B cell (primary cell): ENCODE data around the gene MTMR4. TPM values are rescaled to one million over a fixed set of nuclear protein-coding genes. Genes with fewer than 3 reads are reported as not detected.

ENCODE experiments used
- ATAC-seq: fragments of 200-7000 bp; cut with Tn5 transposase; one replicate; pipeline ENCODE4 v1.10.0; 2021; ENCODE audit warnings: low read depth, mild to moderate bottlenecking, moderate number of reproducible peaks, moderate library complexity
- CTCF ChIA-PET: fragments of 350-600 bp; sonication (Branson Sonifier 250); formaldehyde crosslinking; loops from one replicate; lab custom pipeline; 2021; ENCODE audit warnings: antibody characterized with exemption, inconsistent platforms; lab: Charles Lee
- POLR2A ChIA-PET: fragments of 350-600 bp; sonication (Branson Sonifier 250); formaldehyde crosslinking; loops from one replicate; lab custom pipeline; 2021; ENCODE audit warnings: antibody characterized with exemption; lab: Charles Lee
- DNase-seq: peaks from one replicate; pipeline ENCODE4 v3.0.0; 2013
- H2AFZ ChIP-seq: 2 replicates; pipeline ENCODE4 v1.6.1; 2012; ENCODE audit warnings: mild to moderate bottlenecking, low read depth, low read length; ENCODE audit not compliant: insufficient read depth, poor library complexity, severe bottlenecking
- H3K27ac ChIP-seq, 2 donors: 1 replicate in 1 of 2; 2 replicates in 1 of 2; pipeline ENCODE4 v1.5.1; 2012 to 2013; ENCODE audit warnings: low read length in 2 of 2, mild to moderate bottlenecking in 2 of 2, moderate library complexity in 1 of 2
- H3K27me3 ChIP-seq, 4 experiments: fragments of 200-600 bp in 1 of 4; sonication (generic) in 1 of 4; replicated peaks in 1 of 4; 1 replicate in 2 of 4; 2 replicates in 2 of 4; pipeline versions ENCODE4 v1.6.1 to v1.7.0; 2013 to 2016; ENCODE audit warnings: low read length in 3 of 4, mild to moderate bottlenecking in 2 of 4, mixed read lengths in 1 of 4, moderate library complexity in 1 of 4; ENCODE audit not compliant: insufficient read depth in 4 of 4, control insufficient read depth in 3 of 4; ENCODE audit errors: control extremely low read depth in 1 of 4
- H3K36me3 ChIP-seq, 2 experiments: replicated peaks in 1 of 2; 1 replicate in 1 of 2; 2 replicates in 1 of 2; pipeline versions ENCODE4 v1.6.1 to v1.7.1; 2013; ENCODE audit warnings: low read length in 1 of 2; ENCODE audit not compliant: insufficient read depth in 2 of 2, control insufficient read depth in 1 of 2; ENCODE audit errors: control extremely low read depth in 1 of 2, extremely low read depth in 1 of 2
- H3K4me1 ChIP-seq, 2 donors: fragments of 200-600 bp in 1 of 2; sonication (generic) in 1 of 2; 1 replicate in 1 of 2; 2 replicates in 1 of 2; pipeline versions ENCODE4 v1.5.1 to v1.6.1; 2013 to 2017; ENCODE audit warnings: low read length in 2 of 2; ENCODE audit not compliant: control insufficient read depth in 2 of 2, insufficient read depth in 2 of 2
- H3K4me2 ChIP-seq: replicated peaks from 2 replicates; pipeline ENCODE3; 2012; ENCODE audit warnings: mild to moderate bottlenecking, low read depth, low read length; ENCODE audit not compliant: poor library complexity, severe bottlenecking
- H3K4me3 ChIP-seq, 5 experiments: fragments of 200-600 bp in 1 of 5; sonication (generic) in 1 of 5; 1 replicate in 3 of 5; 2 replicates in 2 of 5; pipeline versions ENCODE4 v1.5.1 to v1.7.0; 2011 to 2016; ENCODE audit warnings: low read length in 4 of 5, mild to moderate bottlenecking in 4 of 5, low read depth in 2 of 5, control low read depth in 1 of 5, moderate library complexity in 1 of 5; ENCODE audit not compliant: insufficient read depth in 1 of 5; ENCODE audit errors: control extremely low read depth in 1 of 5, extremely low read depth in 1 of 5
- H3K79me2 ChIP-seq: fragments of 200-600 bp; sonication (generic); one replicate; pipeline ENCODE4 v1.6.0; 2016; ENCODE audit warnings: low read length; ENCODE audit not compliant: control insufficient read depth, insufficient read depth
- H3K9ac ChIP-seq: fragments of 200-600 bp; sonication (generic); 2 replicates; pipeline ENCODE4 v1.6.1; 2017; ENCODE audit warnings: mild to moderate bottlenecking, low read length, moderate library complexity
- H3K9me3 ChIP-seq, 3 donors: one replicate each; pipeline versions ENCODE4 v1.6.1 to v1.7.1; 2013; ENCODE audit warnings: low read length in 2 of 3; ENCODE audit not compliant: control insufficient read depth in 2 of 3, insufficient read depth in 1 of 3; ENCODE audit errors: control extremely low read depth in 1 of 3
- H4K20me1 ChIP-seq: 2 replicates; pipeline ENCODE4 v1.6.0; 2012; ENCODE audit warnings: mild to moderate bottlenecking, low read length; ENCODE audit not compliant: insufficient read depth, control insufficient read depth, poor library complexity, severe bottlenecking
- H3K27ac Mint-ChIP-seq: one replicate; pipeline ENCODE4 v1.8.0; 2021; ENCODE audit warnings: mixed read lengths
- H3K27me3 Mint-ChIP-seq: one replicate; pipeline ENCODE4 v1.8.0; 2021; ENCODE audit warnings: mixed read lengths
- H3K4me1 Mint-ChIP-seq: one replicate; pipeline ENCODE4 v1.8.0; 2021; ENCODE audit warnings: mixed read lengths
- H3K4me3 Mint-ChIP-seq: one replicate; pipeline ENCODE4 v1.8.0; 2021; ENCODE audit warnings: mixed read lengths
- H3K9me3 Mint-ChIP-seq: one replicate; pipeline ENCODE4 v1.8.0; 2022; ENCODE audit warnings: mixed read lengths; ENCODE audit not compliant: insufficient read depth
- CTCF ChIP-seq: fragments of 200-600 bp; IDR thresholded peaks from one replicate; pipeline ENCODE4 v1.8.0; 2022; ENCODE audit warnings: antibody characterized with exemption, mild to moderate bottlenecking
- EZH2 ChIP-seq: IDR thresholded peaks from 2 replicates; pipeline ENCODE4 v1.6.1; 2012; ENCODE audit warnings: borderline replicate concordance, low read depth, mild to moderate bottlenecking, moderate library complexity, low read length; ENCODE audit not compliant: insufficient read depth, poor library complexity, severe bottlenecking
- WGBS: methylation state at CpG from one replicate; pipeline ENCODE4 v1.1.5; 2013; ENCODE audit warnings: missing lambda C conversion rate; ENCODE audit not compliant: insufficient coverage; 5-methylcytosine and 5-hydroxymethylcytosine counted together
- intact Hi-C: fragments of 100-400 bp; cut with micrococcal nuclease; formaldehyde crosslinking; loops from one replicate; pipeline ENCODE4 v1.10.0; 2022
- polyA plus RNA-seq: library from polyadenylated mRNA; depleted of rRNA; stranded (reverse); fragments of >200 nt; gene quantifications from 2 replicates; pipeline ENCODE4 v1.2.3, GENCODE V29; 2012
- total RNA-seq, 2 donors: library from RNA; stranded (reverse); fragments of 120-200 nt in 1 of 2; gene quantifications; 1 replicate in 1 of 2; 2 replicates in 1 of 2; pipeline versions ENCODE4 v1.2.3 to v1.2.4, GENCODE V29; 2013 to 2022

Gene MTMR4
- total and polyA plus RNA-seq, 2 donors (not counting 1 experiment from before 2014, with no cell fraction given): 35.2 to 84.7 TPM

- ChIA-PET CTCF (interaction anchor here (2.2 kb wide), 1 partner anchor 16 kb away, joined by 6 read pairs; no protein-coding TSS in a partner anchor), POLR2A (no interaction called here)
- ATAC-seq (no peak), DNase-seq (no peak)
- peaks cover 5% of the 10 kb centered on the region for H3K4me1 Mint-ChIP-seq
- Histone ChIP-seq H3K4me3 (no peak overlapping the region), H4K20me1 (no peaks in the 10 kb centered on the region), H3K36me3 (no peaks in the 10 kb centered on the region), H3K4me2 (no peak overlapping the region), H3K27me3 (peaks cover 0 to 57% (median 15%) of the 10 kb centered on the region in 4 experiments), H3K79me2 (no peaks in the 10 kb centered on the region), H3K4me1 (peaks cover 12 to 13% of the 10 kb centered on the region in 2 donors), H3K9ac (no peak overlapping the region), H3K27ac (no peak overlapping the region), H2AFZ (no peak overlapping the region), H3K9me3 (no peaks in the 10 kb centered on the region)
- TF ChIP-seq CTCF (no peak), EZH2 (no peak)
- 88% methylated on average over 4 of the region's 4 CpGs for WGBS
- H3K4me3 Mint-ChIP-seq: no peak overlapping the region
- peaks cover 48% of the 10 kb centered on the region for H3K27me3 Mint-ChIP-seq
- intact Hi-C loops: loop anchor here (5.0 kb wide), 2 partner anchors 157 to 467 kb away; partner anchors contain the start of genes RAD51C and TEX14
- no peak overlapping the region for H3K27ac Mint-ChIP-seq
- no peaks in the 10 kb centered on the region for H3K9me3 Mint-ChIP-seq
Observed at GRCh38 chr17:58534901-58535421, 20.5 kb upstream of the MTMR4 start.

GRCh38 chr17:58534331-58534730 is 19.9 kb upstream of the MTMR4 start:
- peaks cover 12 to 13% of the 10 kb centered on the region in 2 donors for H3K4me1 ChIP-seq
- intact Hi-C loops: loop anchor here (5.0 kb wide), 2 partner anchors 158 to 468 kb away; partner anchors contain the start of genes RAD51C and TEX14
- Mint-ChIP-seq H3K27ac (no peak overlapping the region), H3K4me3 (no peak overlapping the region), H3K9me3 (no peaks in the 10 kb centered on the region), H3K27me3 (peaks cover 49% of the 10 kb centered on the region), H3K4me1 (peaks cover 5% of the 10 kb centered on the region)
- DNase-seq (no peak), ATAC-seq (no peak)
- ChIA-PET POLR2A (no interaction called here), CTCF (no interaction called here)
- WGBS: 90% methylated on average over 2 of the region's 3 CpGs
- no peaks in the 10 kb centered on the region for H3K79me2 ChIP-seq
- no peak overlapping the region for H3K9ac ChIP-seq
- no peak overlapping the region for H2AFZ ChIP-seq
- TF ChIP-seq CTCF: no peak
- TF ChIP-seq EZH2: no peak
- H3K9me3 ChIP-seq: no peaks in the 10 kb centered on the region
- no peak overlapping the region for H3K27ac ChIP-seq
- peaks cover 0 to 57% (median 15%) of the 10 kb centered on the region in 4 experiments for H3K27me3 ChIP-seq
- no peaks in the 10 kb centered on the region for H4K20me1 ChIP-seq
- no peak overlapping the region for H3K4me2 ChIP-seq
- no peak overlapping the region for H3K4me3 ChIP-seq
- no peaks in the 10 kb centered on the region for H3K36me3 ChIP-seq
